Natural killer cell (primary cell): ENCODE measurements around the gene HPCA. TPM values are rescaled to one million over a fixed set of nuclear protein-coding genes. Genes with fewer than 3 reads are reported as not detected.

Source experiments
- ATAC-seq, 3 donors: fragments of 150-1000 bp in 2 of 3; fragments of 200-7000 bp in 1 of 3; cut with Tn5 transposase; 1 replicate in 1 of 3; 2 replicates in 2 of 3; pipeline ENCODE4 v1.10.0; 2021; ENCODE audit warnings: mild to moderate bottlenecking in 2 of 3, moderate library complexity in 2 of 3
- DNase-seq, 2 donors: peaks; one replicate each; pipeline versions ENCODE4 v3.0.0 to v3.0.0-alpha.2; 2013 to 2021; ENCODE audit warnings: mixed read lengths in 1 of 2
- H3K27ac ChIP-seq: one replicate; pipeline ENCODE4 v1.5.1; 2013; ENCODE audit warnings: mild to moderate bottlenecking, low read length
- H3K27me3 ChIP-seq: one replicate; pipeline ENCODE4 v1.6.1; 2013; ENCODE audit warnings: low read length; ENCODE audit not compliant: control insufficient read depth, insufficient read depth
- H3K36me3 ChIP-seq: one replicate; pipeline ENCODE4 v1.6.1; 2013; ENCODE audit warnings: low read length; ENCODE audit not compliant: control insufficient read depth, insufficient read depth
- H3K4me1 ChIP-seq: one replicate; pipeline ENCODE4 v1.6.1; 2013; ENCODE audit warnings: low read length; ENCODE audit not compliant: control insufficient read depth, insufficient read depth
- H3K4me3 ChIP-seq: one replicate; pipeline ENCODE4 v1.5.1; 2013; ENCODE audit warnings: low read length
- H3K9me3 ChIP-seq: one replicate; pipeline ENCODE4 v1.6.1; 2013; ENCODE audit warnings: low read length; ENCODE audit not compliant: control insufficient read depth, insufficient read depth
- H3K27ac Mint-ChIP-seq, 2 donors: one replicate each; pipeline ENCODE4 v1.8.0; 2022; ENCODE audit warnings: mild to moderate bottlenecking in 2 of 2, mixed read lengths in 2 of 2, moderate library complexity in 1 of 2
- H3K27me3 Mint-ChIP-seq, 2 donors: one replicate each; pipeline ENCODE4 v1.8.0; 2022; ENCODE audit warnings: low read depth in 2 of 2, mixed read lengths in 2 of 2
- H3K36me3 Mint-ChIP-seq: one replicate; pipeline ENCODE4 v1.8.0; 2022; ENCODE audit warnings: mixed read lengths
- H3K4me1 Mint-ChIP-seq, 2 donors: one replicate each; pipeline ENCODE4 v1.8.0; 2022; ENCODE audit warnings: mixed read lengths in 2 of 2
- H3K4me3 Mint-ChIP-seq: one replicate; pipeline ENCODE4 v1.8.0; 2022; ENCODE audit warnings: mild to moderate bottlenecking, moderate library complexity, mixed read lengths
- H3K9me3 Mint-ChIP-seq, 2 donors: one replicate each; pipeline ENCODE4 v1.8.0; 2022; ENCODE audit warnings: mixed read lengths in 2 of 2
- WGBS: methylation state at CpG from one replicate; pipeline ENCODE4 v1.1.7; 2013; ENCODE audit warnings: missing lambda C conversion rate; ENCODE audit not compliant: insufficient coverage; 5-methylcytosine and 5-hydroxymethylcytosine counted together
- intact Hi-C: fragments of 100-400 bp; cut with micrococcal nuclease; formaldehyde crosslinking; loops from one replicate; pipeline ENCODE4 v1.14.2; 2022
- total RNA-seq, 4 donors: library from RNA; stranded (reverse); fragments of 120-200 nt in 1 of 4; gene quantifications; one replicate each; pipeline versions ENCODE4 v1.2.3 to v1.2.4, GENCODE V29; 2013 to 2022
- TF ChIP-seq, protein P1 (sequence below): fragments of 200-600 bp; IDR thresholded peaks from one replicate; pipeline ENCODE4 v1.8.0; 2022; ENCODE audit warnings: antibody characterized with exemption

The HPCA gene
- total RNA-seq, 3 donors from 2014 or later (not counting 1 experiment from before 2014, with no cell fraction given), result 0.59 TPM; not detected in 2

DNA sequence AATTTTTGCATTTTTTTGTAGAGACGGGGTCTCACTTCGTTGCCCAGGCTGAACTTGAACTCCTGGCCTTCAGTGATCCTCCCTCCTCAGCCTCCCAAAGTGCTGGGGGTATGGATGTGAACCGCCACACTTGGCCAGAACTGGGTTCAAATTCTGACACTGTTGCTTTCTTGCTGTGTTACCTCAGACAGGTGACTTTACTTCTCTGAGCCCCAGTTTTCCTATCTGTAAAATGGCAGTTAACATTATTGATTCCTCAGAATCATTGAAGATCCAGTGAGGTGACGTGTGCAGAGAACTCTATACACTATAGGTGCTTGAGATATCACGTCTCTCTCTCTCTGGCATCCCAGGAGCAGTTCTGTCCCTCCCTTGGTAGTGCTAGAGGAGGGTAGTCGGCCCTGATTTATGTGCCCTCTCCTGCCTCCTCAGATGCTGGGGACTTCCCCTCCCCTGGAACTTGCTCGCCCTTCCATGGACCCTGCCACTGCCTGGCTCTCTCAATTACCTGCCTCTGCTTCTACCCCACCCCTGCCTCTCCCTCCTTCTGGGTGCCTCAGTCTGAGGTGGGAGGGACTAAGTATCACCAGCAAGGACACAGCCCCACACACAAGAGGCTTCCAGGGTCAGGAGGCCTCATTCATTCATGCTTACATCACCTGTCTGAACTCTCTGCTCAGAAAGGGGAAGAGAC is 2.8 kb upstream of the HPCA start:
- Histone ChIP-seq H3K9me3 (no peaks in the 10 kb centered on the region), H3K27ac (no peak overlapping the region), H3K36me3 (no peaks in the 10 kb centered on the region), H3K4me1 (peaks cover 4% of the 10 kb centered on the region), H3K4me3 (no peak overlapping the region), H3K27me3 (peaks cover 30% of the 10 kb centered on the region)
- H3K36me3 Mint-ChIP-seq, result no peaks in the 10 kb centered on the region
- H3K4me3 Mint-ChIP-seq, result no peak overlapping the region
- H3K27me3 Mint-ChIP-seq, result peaks cover 28 to 49% of the 10 kb centered on the region in 2 donors
- TF ChIP-seq, protein P1, sequence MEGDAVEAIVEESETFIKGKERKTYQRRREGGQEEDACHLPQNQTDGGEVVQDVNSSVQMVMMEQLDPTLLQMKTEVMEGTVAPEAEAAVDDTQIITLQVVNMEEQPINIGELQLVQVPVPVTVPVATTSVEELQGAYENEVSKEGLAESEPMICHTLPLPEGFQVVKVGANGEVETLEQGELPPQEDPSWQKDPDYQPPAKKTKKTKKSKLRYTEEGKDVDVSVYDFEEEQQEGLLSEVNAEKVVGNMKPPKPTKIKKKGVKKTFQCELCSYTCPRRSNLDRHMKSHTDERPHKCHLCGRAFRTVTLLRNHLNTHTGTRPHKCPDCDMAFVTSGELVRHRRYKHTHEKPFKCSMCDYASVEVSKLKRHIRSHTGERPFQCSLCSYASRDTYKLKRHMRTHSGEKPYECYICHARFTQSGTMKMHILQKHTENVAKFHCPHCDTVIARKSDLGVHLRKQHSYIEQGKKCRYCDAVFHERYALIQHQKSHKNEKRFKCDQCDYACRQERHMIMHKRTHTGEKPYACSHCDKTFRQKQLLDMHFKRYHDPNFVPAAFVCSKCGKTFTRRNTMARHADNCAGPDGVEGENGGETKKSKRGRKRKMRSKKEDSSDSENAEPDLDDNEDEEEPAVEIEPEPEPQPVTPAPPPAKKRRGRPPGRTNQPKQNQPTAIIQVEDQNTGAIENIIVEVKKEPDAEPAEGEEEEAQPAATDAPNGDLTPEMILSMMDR, result no peak
- H3K27ac Mint-ChIP-seq, result no peak overlapping the region
- intact Hi-C loops, result no loop called here
- DNase-seq, result no peak
- 67% methylated on average over 7 of the region's 7 CpGs for WGBS
- H3K9me3 Mint-ChIP-seq, result no peaks in the 10 kb centered on the region
- peaks cover 0 to 10% of the 10 kb centered on the region in 2 donors for H3K4me1 Mint-ChIP-seq
- ATAC-seq, result no peak

- TF ChIP-seq, protein P1, result no peak
- Mint-ChIP-seq H3K36me3 (no peaks in the 10 kb centered on the region), H3K9me3 (no peaks in the 10 kb centered on the region), H3K4me1 (peaks cover 0 to 10% of the 10 kb centered on the region in 2 donors), H3K27ac (no peak overlapping the region), H3K4me3 (no peak overlapping the region), H3K27me3 (peaks cover 30 to 50% of the 10 kb centered on the region in 2 donors)
- H3K27me3 ChIP-seq, result peaks cover 31% of the 10 kb centered on the region
- ATAC-seq (no peak), DNase-seq (no peak)
- intact Hi-C loops, result no loop called here
- no peaks in the 10 kb centered on the region for H3K9me3 ChIP-seq
- no peak overlapping the region for H3K27ac ChIP-seq
- no peaks in the 10 kb centered on the region for H3K36me3 ChIP-seq
- WGBS, result 58% methylated on average over 4 of the region's 4 CpGs
- H3K4me3 ChIP-seq, result no peak overlapping the region
- H3K4me1 ChIP-seq, result peaks cover 4% of the 10 kb centered on the region
Observed at GRCh38 chr1:32884032-32884372, 2.3 kb upstream of the HPCA start.

DNA sequence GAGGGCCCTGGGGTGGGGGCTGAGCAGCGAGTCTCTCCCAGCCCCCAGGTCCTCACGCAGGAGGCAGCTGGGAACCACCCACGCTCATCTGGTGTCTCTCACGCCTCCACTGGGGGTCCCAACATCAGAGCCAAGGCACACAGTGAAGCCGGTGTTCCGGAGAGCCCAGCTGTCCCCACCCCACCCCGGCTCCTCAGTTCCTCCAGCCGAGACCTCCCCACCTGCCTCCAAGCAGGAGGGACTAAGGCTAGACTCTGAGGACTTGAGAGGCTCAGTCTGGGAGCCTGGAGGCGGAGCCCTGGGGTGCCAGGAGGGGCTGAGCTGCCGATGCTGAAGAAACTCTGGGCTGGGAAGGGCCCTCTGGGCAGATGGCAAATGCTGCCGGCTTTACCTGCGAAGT is 1.6 kb upstream of the HPCA start:
- no peaks in the 10 kb centered on the region for H3K36me3 Mint-ChIP-seq
- peaks cover 4% of the 10 kb centered on the region for H3K4me1 ChIP-seq
- DNase-seq, result no peak
- peaks cover 37 to 58% of the 10 kb centered on the region in 2 donors for H3K27me3 Mint-ChIP-seq
- peaks cover 33% of the 10 kb centered on the region for H3K27me3 ChIP-seq
- no peak overlapping the region for H3K27ac ChIP-seq
- no peaks in the 10 kb centered on the region for H3K36me3 ChIP-seq
- peaks cover 0 to 10% of the 10 kb centered on the region in 2 donors for H3K4me1 Mint-ChIP-seq
- intact Hi-C loops, result no loop called here
- WGBS, result 51% methylated on average over 12 of the region's 12 CpGs
- ATAC-seq, result no peak
- no peak overlapping the region for H3K4me3 ChIP-seq
- H3K27ac Mint-ChIP-seq, result no peak overlapping the region
- no peaks in the 10 kb centered on the region for H3K9me3 Mint-ChIP-seq
- TF ChIP-seq, protein P1, result no peak
- H3K4me3 Mint-ChIP-seq, result no peak overlapping the region
- no peaks in the 10 kb centered on the region for H3K9me3 ChIP-seq

DNA sequence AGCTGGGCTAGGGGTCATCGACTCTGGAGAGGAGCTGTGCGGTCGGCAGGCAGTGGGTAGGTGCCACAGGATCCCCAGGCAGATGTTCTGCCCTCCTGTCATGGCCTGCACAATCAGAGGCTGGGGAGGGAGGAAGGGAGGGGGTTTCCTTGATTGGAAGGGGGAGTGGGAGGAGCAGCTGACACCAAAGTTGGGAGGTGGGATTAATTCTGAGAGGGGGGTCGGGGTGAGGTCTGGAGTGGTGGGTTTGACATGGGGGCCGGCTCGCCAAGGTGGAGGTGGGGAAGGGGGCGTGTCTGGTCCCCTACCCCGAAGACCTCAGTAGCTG is 651 bp upstream of the HPCA start:
- peak overlapping the region; percentile 45 for H3K4me3 Mint-ChIP-seq
- H3K27me3 ChIP-seq, result peaks cover 33% of the 10 kb centered on the region

More for the DNA sequence above, 651 bp upstream of the HPCA start:
- DNase-seq (no peak), ATAC-seq (no peak)
- Mint-ChIP-seq H3K27me3 (peaks cover 46 to 67% of the 10 kb centered on the region in 2 donors), H3K36me3 (no peaks in the 10 kb centered on the region), H3K9me3 (no peaks in the 10 kb centered on the region), H3K4me1 (peaks cover 0 to 10% of the 10 kb centered on the region in 2 donors), H3K27ac (no peak overlapping the region)
- peaks cover 4% of the 10 kb centered on the region for H3K4me1 ChIP-seq
- H3K4me3 ChIP-seq, result no peak overlapping the region
- H3K9me3 ChIP-seq, result no peaks in the 10 kb centered on the region
- WGBS, result 23% methylated on average over 8 of the region's 8 CpGs
- TF ChIP-seq, protein P1, result no peak
- no peaks in the 10 kb centered on the region for H3K36me3 ChIP-seq
- intact Hi-C loops, result no loop called here
- H3K27ac ChIP-seq, result no peak overlapping the region
